GM12878 (cell line): ENCODE measurements around the gene ENDOV. TPM values are rescaled to one million over a fixed set of nuclear protein-coding genes. Genes with fewer than 3 reads are reported as not detected.

Experiments used
- ATAC-seq: fragments of 200-7000 bp; cut with Tn5 transposase; 3 replicates; pipeline ENCODE4 v1.9.1; 2020; ENCODE audit warnings: mild to moderate bottlenecking, moderate library complexity
- BruUV-seq: library from RNA; stranded (reverse); fragments of 400-500 nt; replicated peaks from 2 replicates; lab custom pipeline; 2021; lab: Mats Ljungman, UMichigan
- CTCF ChIA-PET: fragments of 300-600 bp; sonication (Branson Sonifier 250); formaldehyde crosslinking; extraction: SDS; loops from one replicate; lab custom pipeline; 2021; ENCODE audit warnings: inconsistent platforms; lab: Yijun Ruan, JAX
- POLR2A ChIA-PET: fragments of 350-600 bp; formaldehyde crosslinking; extraction: SDS; loops from one replicate; lab custom pipeline; 2021; ENCODE audit warnings: inconsistent platforms; lab: Charles Lee
- RAD21 ChIA-PET: fragments of 300-600 bp; sonication (Branson Sonifier 250); formaldehyde crosslinking; loops from one replicate; lab custom pipeline; 2023; ENCODE audit warnings: antibody characterized with exemption; ENCODE audit not compliant: unreplicated experiment; lab: Charles Lee
- SMC1A ChIA-PET: fragments of 300-600 bp; sonication (Branson Sonifier 250); formaldehyde crosslinking; loops from one replicate; lab custom pipeline; 2023; ENCODE audit not compliant: unreplicated experiment, uncharacterized antibody; lab: Charles Lee
- DNase-seq: peaks from one replicate; pipeline ENCODE4 v3.0.0-alpha.2; 2011; ENCODE audit warnings: low read depth, low spot score
- FAIRE-seq: peaks from 3 replicates; lab custom pipeline; 2011; peaks lifted over from hg19 to GRCh38; lab: Jason Lieb, UNC
- H2AFZ ChIP-seq: 2 replicates; pipeline ENCODE4 v1.6.0; 2011; ENCODE audit warnings: low read depth, low read length, control low read depth; ENCODE audit not compliant: control insufficient read depth
- H3K27ac ChIP-seq: 2 replicates; pipeline ENCODE4 v1.5.1; 2011; ENCODE audit warnings: control low read depth; ENCODE audit not compliant: control insufficient read depth, insufficient read depth
- H3K27me3 ChIP-seq, 2 experiments: replicated peaks in 1 of 2; 2 replicates each; pipeline versions ENCODE4 v1.6.0 to v1.6.1; 2011; ENCODE audit warnings: low read length in 1 of 2; ENCODE audit not compliant: control insufficient read depth in 2 of 2, insufficient read depth in 2 of 2
- H3K36me3 ChIP-seq, 2 experiments: 2 replicates each; pipeline ENCODE4 v1.5.1; 2011; ENCODE audit warnings: low read length in 1 of 2; ENCODE audit not compliant: control insufficient read depth in 2 of 2, insufficient read depth in 2 of 2
- H3K4me1 ChIP-seq: 2 replicates; pipeline ENCODE4 v1.6.1; 2011; ENCODE audit warnings: mild to moderate bottlenecking, low read length, moderate library complexity, mixed read lengths; ENCODE audit not compliant: control insufficient read depth, insufficient read depth
- H3K4me2 ChIP-seq: 2 replicates; pipeline ENCODE4 v1.6.0; 2011; ENCODE audit warnings: control low read depth; ENCODE audit not compliant: control insufficient read depth, insufficient read depth
- H3K4me3 ChIP-seq: fragments of 200-600 bp; sonication (generic); 2 replicates; pipeline ENCODE4 v1.5.1; 2016
- H3K79me2 ChIP-seq: 2 replicates; pipeline ENCODE4 v1.6.0; 2011; ENCODE audit warnings: low read length; ENCODE audit not compliant: control insufficient read depth, insufficient read depth
- H3K9ac ChIP-seq: 2 replicates; pipeline ENCODE4 v1.8.0; 2011; ENCODE audit warnings: low read length, control low read depth, mixed read lengths; ENCODE audit not compliant: control insufficient read depth, insufficient read depth
- H3K9me3 ChIP-seq: replicated peaks from 3 replicates; pipeline ENCODE4 v1.5.1; 2011; ENCODE audit warnings: mild to moderate bottlenecking, low read length; ENCODE audit not compliant: control insufficient read depth, insufficient read depth
- H4K20me1 ChIP-seq: 2 replicates; pipeline ENCODE4 v1.6.0; 2011; ENCODE audit not compliant: control insufficient read depth, insufficient read depth
- BHLHE40 ChIP-seq, 2 experiments: fragments of 450-650 bp in 1 of 2; IDR thresholded peaks; 2 replicates each; pipeline ENCODE4 v1.6.1; 2011 to 2017; ENCODE audit warnings: low read depth in 2 of 2, borderline replicate concordance in 1 of 2, improper control_type of control experiment in 1 of 2, low read length in 1 of 2, mild to moderate bottlenecking in 1 of 2
- CBX5 ChIP-seq: sonication (generic); IDR thresholded peaks from 2 replicates; pipeline ENCODE4 v1.6.1; 2016; ENCODE audit warnings: low read depth, moderate library complexity, mild to moderate bottlenecking, inconsistent platforms
- MEF2A ChIP-seq: IDR thresholded peaks from 2 replicates; pipeline ENCODE4 v1.6.1; 2011; ENCODE audit warnings: low read depth, mild to moderate bottlenecking, low read length, moderate library complexity; ENCODE audit not compliant: insufficient read depth
- PML ChIP-seq: IDR thresholded peaks from 2 replicates; pipeline ENCODE4 v1.6.1; 2012; ENCODE audit warnings: low read length, inconsistent platforms
- TCF12 ChIP-seq: IDR thresholded peaks from 2 replicates; pipeline ENCODE4 v1.6.1; 2011; ENCODE audit warnings: low read depth, mild to moderate bottlenecking, low read length
- WRNIP1 ChIP-seq: IDR thresholded peaks from 2 replicates; pipeline ENCODE4 v1.6.1; 2011; ENCODE audit warnings: low read depth, low read length, improper control_type of control experiment, borderline replicate concordance
- WGBS: methylation state at CpG from one replicate; pipeline ENCODE4 v1.1.6; 2016; ENCODE audit warnings: low lambda C conversion rate; ENCODE audit not compliant: insufficient replicate concordance, insufficient coverage; ENCODE audit errors: missing lambda C conversion rate; 5-methylcytosine and 5-hydroxymethylcytosine counted together
- in situ Hi-C: fragments of 300-500 bp; cut with MboI; formaldehyde crosslinking; loops from 9 replicates; pipeline ENCODE4 v1.14.3; 2018; ENCODE audit warnings: mixed read lengths
- intact Hi-C: fragments of 100-400 bp; cut with micrococcal nuclease; formaldehyde crosslinking; loops from one replicate; pipeline ENCODE4 v1.14.2; 2022; ENCODE audit not compliant: unreplicated experiment
- polyA plus RNA-seq, 11 experiments: library from polyadenylated mRNA; depleted of rRNA in 4 of 11; unstranded in 6 of 11; stranded (reverse) in 5 of 11; fragments of >200 nt; fragmentation: Nextera tagmentation in 4 of 11; fragmentation: Illumina TruSeq in 1 of 11; extraction: Ambion mirVana in 4 of 11; extraction: Trizol in 1 of 11; gene quantifications; 1 replicate in 1 of 11; 2 replicates in 10 of 11; pipeline versions ENCODE4 v1.2.1 to v1.2.3, GENCODE V29; 2011 to 2016; ENCODE audit warnings: inconsistent platforms in 2 of 11, missing spikeins in 2 of 11, low read depth in 1 of 11
- total RNA-seq, 4 experiments: library from RNA; depleted of rRNA in 3 of 4; stranded (reverse); fragments of >200 nt in 3 of 4; fragmentation: Illumina TruSeq in 1 of 4; extraction: Trizol in 1 of 4; gene quantifications; 2 replicates each; pipeline versions ENCODE4 v1.2.1 to v1.2.3, GENCODE V29; 2013 to 2021
- TF ChIP-seq, protein P1 (sequence below): fragments of 450-650 bp; IDR thresholded peaks from 2 replicates; pipeline ENCODE4 v1.6.1; 2018; ENCODE audit warnings: mild to moderate bottlenecking, low read depth, moderate library complexity; ENCODE audit not compliant: partially characterized antibody
- TF ChIP-seq, protein P2 (sequence below): fragments of 450-650 bp; IDR thresholded peaks from 2 replicates; pipeline ENCODE4 v1.6.1; 2016; ENCODE audit warnings: mild to moderate bottlenecking
- TF ChIP-seq, protein P3 (sequence below): fragments of 450-650 bp; IDR thresholded peaks from 2 replicates; pipeline ENCODE4 v1.6.1; 2017; ENCODE audit warnings: mild to moderate bottlenecking, moderate library complexity
- TF ChIP-seq, protein P4 (sequence below): fragments of 450-650 bp; formaldehyde crosslinking; IDR thresholded peaks from 2 replicates; pipeline ENCODE4 v1.4.0; 2022; ENCODE audit warnings: mild to moderate bottlenecking, moderate library complexity

Gene ENDOV
- total and polyA plus RNA-seq, 10 of the 15 experiments (the other 5 are each of a cell fraction or from before 2014, with no cell fraction given): 0.63 to 11.9 (median 8.1) TPM

DNA sequence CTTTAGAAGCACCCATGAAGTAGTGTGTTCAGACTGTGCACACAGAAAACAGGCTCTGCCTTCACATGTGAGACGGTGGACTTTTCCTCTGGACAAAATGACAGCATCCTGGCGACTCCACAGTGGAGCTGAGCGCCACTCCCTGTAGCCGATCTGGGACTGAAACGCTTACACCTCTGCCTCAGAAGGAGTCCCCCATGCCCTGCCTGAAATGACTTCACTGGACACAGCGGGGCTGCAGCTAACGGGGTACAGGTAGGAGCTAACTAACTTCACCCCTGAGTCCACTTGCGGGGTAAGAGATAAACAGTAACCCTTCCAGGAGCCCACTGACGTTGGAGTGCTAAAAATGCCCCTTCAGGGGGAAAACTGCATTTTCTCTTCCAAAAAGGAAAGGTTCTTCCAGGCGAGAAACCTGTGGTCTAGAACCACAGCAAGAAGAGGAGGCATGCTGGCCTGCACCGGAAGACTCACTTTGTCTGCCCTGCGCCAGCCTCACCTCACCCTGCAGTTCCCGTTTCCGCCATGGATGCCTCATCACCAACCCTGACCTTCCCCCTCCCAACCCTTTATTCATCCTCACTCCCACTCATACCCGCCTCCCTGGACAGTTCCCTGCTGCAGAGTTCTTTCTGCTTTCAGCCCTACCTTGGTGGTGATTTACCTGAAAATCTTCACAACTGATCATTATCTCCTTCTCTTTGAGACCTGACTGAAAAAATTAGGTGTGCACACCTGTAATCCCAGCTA lies 19.4 kb upstream of the ENDOV start:
- no peaks in the 10 kb centered on the region for H3K79me2 ChIP-seq
- RAD21 ChIA-PET: interaction anchor here (0.6 kb wide), 1 partner anchor 21 kb away, joined by 3 read pairs; no protein-coding TSS in a partner anchor
- in situ Hi-C loops: no loop called here
- no peak overlapping the region for H3K9ac ChIP-seq
- FAIRE-seq (no peak), ATAC-seq (no peak), DNase-seq (no peak)
- POLR2A ChIA-PET: interaction anchor here (1.3 kb wide), 1 partner anchor 13 kb away, joined by 3 read pairs; no protein-coding TSS in a partner anchor
- no peaks in the 10 kb centered on the region for H3K4me1 ChIP-seq
- 89% methylated on average over 11 of the region's 15 CpGs for WGBS
- no peak overlapping the region for H3K4me2 ChIP-seq
- peaks cover 10 to 41% of the 10 kb centered on the region in 2 experiments; a peak in 3 of 4 replicates for H3K36me3 ChIP-seq
- CTCF ChIA-PET: no interaction called here
- no peak overlapping the region for H3K4me3 ChIP-seq
- H4K20me1 ChIP-seq: 0 out of 2 replicates have a peak, but pooled peaks cover 3% of the 10 kb centered on the region
- no peaks in the 10 kb centered on the region for H3K27me3 ChIP-seq
- intact Hi-C loops: no loop called here
- no TSS peak for BruUV-seq
- H3K9me3 ChIP-seq: no peaks in the 10 kb centered on the region
- SMC1A ChIA-PET: interaction anchor here (0.6 kb wide), 1 partner anchor 89 kb away, joined by 4 read pairs; no protein-coding TSS in a partner anchor
- H2AFZ ChIP-seq: no peak overlapping the region
- no peak overlapping the region for H3K27ac ChIP-seq
- TF ChIP-seq, protein P1, sequence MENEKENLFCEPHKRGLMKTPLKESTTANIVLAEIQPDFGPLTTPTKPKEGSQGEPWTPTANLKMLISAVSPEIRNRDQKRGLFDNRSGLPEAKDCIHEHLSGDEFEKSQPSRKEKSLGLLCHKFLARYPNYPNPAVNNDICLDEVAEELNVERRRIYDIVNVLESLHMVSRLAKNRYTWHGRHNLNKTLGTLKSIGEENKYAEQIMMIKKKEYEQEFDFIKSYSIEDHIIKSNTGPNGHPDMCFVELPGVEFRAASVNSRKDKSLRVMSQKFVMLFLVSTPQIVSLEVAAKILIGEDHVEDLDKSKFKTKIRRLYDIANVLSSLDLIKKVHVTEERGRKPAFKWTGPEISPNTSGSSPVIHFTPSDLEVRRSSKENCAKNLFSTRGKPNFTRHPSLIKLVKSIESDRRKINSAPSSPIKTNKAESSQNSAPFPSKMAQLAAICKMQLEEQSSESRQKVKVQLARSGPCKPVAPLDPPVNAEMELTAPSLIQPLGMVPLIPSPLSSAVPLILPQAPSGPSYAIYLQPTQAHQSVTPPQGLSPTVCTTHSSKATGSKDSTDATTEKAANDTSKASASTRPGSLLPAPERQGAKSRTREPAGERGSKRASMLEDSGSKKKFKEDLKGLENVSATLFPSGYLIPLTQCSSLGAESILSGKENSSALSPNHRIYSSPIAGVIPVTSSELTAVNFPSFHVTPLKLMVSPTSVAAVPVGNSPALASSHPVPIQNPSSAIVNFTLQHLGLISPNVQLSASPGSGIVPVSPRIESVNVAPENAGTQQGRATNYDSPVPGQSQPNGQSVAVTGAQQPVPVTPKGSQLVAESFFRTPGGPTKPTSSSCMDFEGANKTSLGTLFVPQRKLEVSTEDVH: no peak
- TF ChIP-seq TCF12 (no peak), MEF2A (no peak), BHLHE40 (IDR thresholded peaks at IDR 0.05; ENCODE audit: borderline replicate concordance in 1 of 2, low read depth in 2 of 2, low read length in 1 of 2) (no peak), PML (no peak), CBX5 (no peak), WRNIP1 (no peak)
- TF ChIP-seq, protein P2, sequence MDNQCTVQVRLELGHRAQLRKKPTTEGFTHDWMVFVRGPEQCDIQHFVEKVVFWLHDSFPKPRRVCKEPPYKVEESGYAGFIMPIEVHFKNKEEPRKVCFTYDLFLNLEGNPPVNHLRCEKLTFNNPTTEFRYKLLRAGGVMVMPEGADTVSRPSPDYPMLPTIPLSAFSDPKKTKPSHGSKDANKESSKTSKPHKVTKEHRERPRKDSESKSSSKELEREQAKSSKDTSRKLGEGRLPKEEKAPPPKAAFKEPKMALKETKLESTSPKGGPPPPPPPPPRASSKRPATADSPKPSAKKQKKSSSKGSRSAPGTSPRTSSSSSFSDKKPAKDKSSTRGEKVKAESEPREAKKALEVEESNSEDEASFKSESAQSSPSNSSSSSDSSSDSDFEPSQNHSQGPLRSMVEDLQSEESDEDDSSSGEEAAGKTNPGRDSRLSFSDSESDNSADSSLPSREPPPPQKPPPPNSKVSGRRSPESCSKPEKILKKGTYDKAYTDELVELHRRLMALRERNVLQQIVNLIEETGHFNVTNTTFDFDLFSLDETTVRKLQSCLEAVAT: no peak
- TF ChIP-seq, protein P3, sequence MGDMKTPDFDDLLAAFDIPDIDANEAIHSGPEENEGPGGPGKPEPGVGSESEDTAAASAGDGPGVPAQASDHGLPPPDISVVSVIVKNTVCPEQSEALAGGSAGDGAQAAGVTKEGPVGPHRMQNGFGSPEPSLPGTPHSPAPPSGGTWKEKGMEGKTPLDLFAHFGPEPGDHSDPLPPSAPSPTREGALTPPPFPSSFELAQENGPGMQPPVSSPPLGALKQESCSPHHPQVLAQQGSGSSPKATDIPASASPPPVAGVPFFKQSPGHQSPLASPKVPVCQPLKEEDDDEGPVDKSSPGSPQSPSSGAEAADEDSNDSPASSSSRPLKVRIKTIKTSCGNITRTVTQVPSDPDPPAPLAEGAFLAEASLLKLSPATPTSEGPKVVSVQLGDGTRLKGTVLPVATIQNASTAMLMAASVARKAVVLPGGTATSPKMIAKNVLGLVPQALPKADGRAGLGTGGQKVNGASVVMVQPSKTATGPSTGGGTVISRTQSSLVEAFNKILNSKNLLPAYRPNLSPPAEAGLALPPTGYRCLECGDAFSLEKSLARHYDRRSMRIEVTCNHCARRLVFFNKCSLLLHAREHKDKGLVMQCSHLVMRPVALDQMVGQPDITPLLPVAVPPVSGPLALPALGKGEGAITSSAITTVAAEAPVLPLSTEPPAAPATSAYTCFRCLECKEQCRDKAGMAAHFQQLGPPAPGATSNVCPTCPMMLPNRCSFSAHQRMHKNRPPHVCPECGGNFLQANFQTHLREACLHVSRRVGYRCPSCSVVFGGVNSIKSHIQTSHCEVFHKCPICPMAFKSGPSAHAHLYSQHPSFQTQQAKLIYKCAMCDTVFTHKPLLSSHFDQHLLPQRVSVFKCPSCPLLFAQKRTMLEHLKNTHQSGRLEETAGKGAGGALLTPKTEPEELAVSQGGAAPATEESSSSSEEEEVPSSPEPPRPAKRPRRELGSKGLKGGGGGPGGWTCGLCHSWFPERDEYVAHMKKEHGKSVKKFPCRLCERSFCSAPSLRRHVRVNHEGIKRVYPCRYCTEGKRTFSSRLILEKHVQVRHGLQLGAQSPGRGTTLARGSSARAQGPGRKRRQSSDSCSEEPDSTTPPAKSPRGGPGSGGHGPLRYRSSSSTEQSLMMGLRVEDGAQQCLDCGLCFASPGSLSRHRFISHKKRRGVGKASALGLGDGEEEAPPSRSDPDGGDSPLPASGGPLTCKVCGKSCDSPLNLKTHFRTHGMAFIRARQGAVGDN: no peak
- TF ChIP-seq, protein P4, sequence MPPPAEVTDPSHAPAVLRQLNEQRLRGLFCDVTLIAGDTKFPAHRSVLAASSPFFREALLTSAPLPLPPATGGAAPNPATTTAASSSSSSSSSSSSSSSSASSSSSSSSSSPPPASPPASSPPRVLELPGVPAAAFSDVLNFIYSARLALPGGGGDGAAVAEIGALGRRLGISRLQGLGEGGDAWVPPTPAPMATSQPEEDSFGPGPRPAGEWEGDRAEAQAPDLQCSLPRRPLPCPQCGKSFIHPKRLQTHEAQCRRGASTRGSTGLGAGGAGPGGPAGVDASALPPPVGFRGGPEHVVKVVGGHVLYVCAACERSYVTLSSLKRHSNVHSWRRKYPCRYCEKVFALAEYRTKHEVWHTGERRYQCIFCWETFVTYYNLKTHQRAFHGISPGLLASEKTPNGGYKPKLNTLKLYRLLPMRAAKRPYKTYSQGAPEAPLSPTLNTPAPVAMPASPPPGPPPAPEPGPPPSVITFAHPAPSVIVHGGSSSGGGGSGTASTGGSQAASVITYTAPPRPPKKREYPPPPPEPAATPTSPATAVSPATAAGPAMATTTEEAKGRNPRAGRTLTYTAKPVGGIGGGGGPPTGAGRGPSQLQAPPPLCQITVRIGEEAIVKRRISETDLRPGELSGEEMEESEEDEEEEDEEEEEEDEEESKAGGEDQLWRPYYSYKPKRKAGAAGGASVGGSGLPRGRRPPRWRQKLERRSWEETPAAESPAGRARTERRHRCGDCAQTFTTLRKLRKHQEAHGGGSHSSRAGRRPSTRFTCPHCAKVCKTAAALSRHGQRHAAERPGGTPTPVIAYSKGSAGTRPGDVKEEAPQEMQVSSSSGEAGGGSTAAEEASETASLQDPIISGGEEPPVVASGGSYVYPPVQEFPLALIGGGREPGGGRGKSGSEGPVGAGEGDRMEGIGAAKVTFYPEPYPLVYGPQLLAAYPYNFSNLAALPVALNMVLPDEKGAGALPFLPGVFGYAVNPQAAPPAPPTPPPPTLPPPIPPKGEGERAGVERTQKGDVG (CRISPR knock-in tag): no peak
